HG03378 (cell line): Measurements from ENCODE around the gene MEGF6.

Experiments
- ATAC-seq: cut with Tn5 transposase; IDR thresholded peaks from one replicate; pipeline ENCODE4 v1.9.1; 2021; ENCODE audit warnings: mild to moderate bottlenecking, moderate library complexity; ENCODE audit not compliant: unreplicated experiment

Gene MEGF6

DNA sequence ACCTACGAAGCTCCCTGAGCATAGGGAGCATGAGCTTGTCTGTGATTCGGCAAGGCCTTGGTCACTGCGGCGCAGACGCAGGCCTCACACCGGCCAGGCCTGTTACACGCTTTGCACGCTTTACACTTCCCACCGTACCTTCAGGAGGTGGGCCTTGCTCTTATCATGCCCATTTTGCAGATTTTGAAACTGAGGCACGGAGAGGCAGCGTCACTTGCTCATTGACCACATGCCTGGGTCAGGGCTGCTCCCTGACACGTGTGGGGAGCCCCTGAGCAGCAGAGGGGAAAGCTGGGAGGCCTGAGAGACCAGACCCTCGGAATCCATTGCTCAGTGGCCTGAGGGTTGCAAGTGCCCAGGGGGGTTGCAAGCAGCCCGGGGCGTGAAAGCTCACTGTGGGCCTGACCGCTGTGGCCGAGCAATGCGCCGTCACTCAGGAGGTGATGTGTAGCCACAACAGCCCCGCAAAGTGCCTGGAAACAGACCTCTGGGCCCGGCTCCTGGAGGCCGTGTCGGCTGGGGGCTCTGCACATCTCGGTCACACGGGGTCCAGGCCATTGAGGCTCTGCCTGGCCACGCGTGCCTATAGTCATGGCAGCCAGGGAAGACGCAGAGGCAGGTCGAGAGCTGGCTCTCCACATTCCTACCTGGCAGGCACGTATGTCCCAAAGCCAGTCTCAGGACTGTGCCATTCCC is 149.9 kb downstream of the MEGF6 start:
- ATAC-seq: no peak

DNA sequence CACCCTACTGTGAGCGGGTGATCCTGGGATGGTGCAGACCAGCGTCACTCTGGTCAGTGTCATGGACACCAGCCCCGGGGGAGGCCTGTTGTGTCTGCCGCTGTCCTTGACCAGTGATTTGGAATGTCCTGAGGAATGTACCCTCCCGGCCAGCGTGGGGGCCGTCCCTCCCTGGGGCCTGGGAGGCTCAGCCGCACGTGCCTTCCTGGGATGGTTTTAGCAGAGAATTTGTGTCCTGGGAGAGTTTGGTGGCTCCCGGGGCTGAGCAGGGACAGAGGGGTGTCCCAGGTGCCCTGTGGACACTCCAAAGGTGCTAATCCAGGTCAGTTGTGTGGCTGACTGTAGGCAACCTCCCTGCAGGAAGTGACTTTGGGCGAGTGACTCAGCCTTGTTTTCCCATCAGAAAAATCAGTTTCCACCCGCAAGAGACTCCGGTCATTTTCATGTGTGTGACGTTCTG is 150.6 kb downstream of the MEGF6 start:
- ATAC-seq: no peak

- ATAC-seq: no peak
Observed at GRCh38 chr1:3459940-3460671, 151.2 kb downstream of the MEGF6 start.

DNA sequence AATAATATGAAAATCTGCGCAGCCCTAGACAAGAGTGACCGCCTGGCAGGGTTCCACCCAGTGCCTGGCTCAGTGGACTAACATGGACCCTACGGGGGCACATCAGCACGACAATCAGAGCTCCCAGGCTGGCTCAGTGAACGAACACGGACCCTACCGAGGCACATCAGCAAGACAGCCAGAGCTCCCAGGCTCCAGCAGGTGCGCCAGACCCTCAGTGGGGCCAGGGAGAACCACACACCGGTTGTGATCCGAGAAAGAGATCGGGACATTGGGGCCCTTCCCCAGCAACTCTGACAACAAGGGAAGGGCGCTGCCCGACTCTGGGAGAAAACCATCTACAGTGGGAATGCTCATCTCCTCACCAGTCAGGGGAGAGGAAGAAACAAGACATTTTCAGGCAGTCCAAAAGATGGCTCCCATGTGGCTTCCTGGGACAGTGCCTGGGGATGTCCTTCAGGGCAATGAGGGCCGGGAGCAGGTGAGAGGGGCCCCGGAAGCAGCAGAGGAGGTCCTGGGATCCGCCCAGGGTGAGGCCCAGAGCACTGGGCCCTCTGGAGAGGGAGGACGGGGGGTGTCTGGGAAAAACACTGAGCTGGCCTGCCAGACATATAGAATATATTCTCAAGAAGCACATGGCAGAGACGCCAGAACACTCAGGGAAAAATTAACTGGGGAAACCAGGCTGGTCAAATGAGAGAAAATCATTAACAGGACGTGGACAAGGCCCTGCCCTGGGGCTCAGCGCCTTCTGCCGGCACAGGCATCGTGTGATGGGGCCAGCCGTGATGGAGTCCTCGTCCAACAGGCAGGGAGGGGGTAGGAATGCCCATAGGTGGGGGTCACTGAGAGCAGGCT is 152.0 kb downstream of the MEGF6 start:
- no peak for ATAC-seq

DNA sequence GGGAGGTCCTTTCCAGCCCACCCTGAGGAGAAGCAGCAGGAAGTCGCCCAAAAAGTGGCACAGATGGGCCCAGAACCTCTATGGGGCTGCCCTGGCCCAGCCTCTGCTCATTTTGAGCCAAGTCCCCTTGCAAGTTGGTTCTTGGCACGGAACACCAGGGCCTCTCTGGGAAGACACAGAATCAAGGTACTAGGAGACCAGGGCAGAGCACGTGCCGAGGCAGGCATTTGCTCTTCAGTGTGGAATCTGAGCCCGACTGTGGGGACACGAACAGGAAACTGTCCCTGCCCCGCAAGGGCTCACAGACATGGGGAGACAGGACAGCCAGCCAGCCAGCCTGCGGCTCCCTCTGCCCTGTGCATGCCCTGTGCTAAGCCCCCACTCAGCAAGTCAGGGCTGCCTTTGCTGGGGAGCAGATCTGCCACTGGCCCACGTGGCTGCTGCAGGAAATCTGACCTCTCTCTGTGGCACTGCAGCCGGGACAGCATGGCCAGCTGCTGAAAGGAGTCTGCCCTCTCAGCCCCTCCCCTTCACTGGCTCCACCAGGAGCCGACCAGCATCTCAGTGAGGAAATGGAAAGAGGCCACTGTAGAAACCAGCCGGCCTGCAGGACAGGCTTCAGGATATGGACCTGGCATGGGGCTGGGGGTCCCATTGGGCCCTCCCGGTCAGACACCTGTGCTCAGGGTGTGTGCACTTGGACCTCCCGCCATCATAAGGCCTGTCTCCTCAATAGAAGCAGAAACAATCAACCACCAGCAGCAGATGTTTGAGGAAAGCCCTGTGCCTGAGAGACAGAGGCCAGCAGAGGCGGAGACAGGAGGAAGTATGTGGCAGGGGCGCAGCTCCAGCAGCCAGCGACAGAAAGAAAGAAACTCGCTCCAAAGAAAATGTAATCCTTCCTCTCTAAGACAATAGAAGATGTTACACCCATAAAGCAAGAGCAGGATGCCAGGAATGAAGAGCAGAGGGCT is 153.1 kb downstream of the MEGF6 start:
- no peak for ATAC-seq

GRCh38 chr1:3456964-3457909 is 154.1 kb downstream of the MEGF6 start:
- no peak for ATAC-seq

GRCh38 chr1:3456449-3456963 is 154.8 kb downstream of the MEGF6 start:
- no peak for ATAC-seq

- no peak for ATAC-seq
Observed at GRCh38 chr1:3455670-3456448, 155.4 kb downstream of the MEGF6 start.

GRCh38 chr1:3454811-3455618 is 156.3 kb downstream of the MEGF6 start:
- no peak for ATAC-seq

GRCh38 chr1:3453891-3454810 is 157.2 kb downstream of the MEGF6 start, which contains the start of gene ARHGEF16:
Gene ARHGEF16, plus strand, starts transcription at chr1:3454665. Its CDS starts 8,420 bp downstream, at chr1:3463085.
- ATAC-seq: no peak

DNA sequence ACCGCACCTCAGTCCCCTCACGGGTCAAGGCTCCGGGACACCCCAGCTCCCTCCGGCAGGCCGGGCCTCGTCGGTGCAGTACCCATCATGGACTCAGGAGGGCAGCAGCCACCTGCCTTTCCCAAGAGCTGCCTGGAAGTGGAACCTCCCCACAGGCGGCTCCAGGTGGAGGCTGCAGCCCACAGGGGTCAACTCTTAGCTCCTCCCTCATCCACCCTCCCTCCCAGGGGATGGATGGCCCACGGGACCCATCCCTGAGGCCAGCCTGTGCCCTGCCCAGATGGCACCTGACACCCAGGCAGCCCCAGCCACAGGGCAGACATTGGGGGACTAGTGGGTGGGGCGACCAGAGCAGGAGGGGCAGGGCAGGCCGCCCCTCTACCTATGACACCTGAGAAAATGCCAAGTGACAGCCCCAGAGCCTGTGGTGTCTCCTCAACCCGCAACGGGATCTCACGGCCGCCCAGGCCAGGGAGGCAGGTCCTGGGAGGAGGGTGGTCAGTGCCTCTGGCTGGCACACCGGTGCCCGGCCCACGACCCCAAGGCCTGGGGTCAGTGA is 158.0 kb downstream of the MEGF6 start:
- ATAC-seq: no peak

GRCh38 chr1:3452866-3453175 is 158.5 kb downstream of the MEGF6 start:
- no peak for ATAC-seq

DNA sequence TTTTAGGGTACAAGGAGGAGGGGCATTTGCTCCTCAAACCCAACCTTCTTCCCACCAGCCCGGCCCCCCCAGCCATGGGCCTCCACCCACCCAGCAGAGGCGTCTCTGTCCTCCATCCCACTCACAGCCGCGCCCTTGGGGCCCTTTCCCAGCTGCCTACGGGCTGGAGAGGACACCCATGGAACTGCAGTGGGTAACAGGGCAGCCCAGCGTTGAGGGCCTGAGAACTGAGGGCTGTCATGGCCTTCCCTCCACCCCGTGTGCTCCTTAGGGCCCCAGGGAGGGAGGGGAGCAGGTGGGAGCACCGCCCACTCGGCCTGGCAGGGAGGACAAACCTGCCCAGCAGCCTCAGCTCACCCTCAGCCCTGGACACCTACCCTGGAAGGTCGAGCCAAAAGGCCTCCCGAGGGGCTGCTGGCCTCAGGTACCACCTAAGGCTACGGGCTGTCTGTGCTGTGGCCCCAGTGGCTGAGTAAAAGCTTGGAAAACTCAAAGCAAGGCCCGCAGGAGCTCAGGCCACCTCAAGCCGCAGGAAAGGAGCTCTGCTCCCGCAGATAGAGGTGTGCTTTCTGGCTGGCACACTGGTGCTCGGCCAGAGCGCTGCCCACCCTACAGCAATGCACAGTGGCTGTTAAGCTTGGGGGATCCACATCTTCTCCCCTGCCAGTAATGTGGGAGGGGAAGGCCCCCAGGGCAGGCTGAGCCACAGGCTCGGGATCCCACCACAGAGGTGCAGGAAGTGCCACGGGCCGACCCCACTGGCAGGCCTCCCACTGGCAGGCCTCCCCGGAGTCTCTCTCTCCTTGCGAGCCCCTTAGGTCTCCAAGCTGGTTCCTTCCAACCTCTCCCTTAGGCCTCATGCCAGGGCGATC is 159.1 kb downstream of the MEGF6 start:
- no peak for ATAC-seq

DNA sequence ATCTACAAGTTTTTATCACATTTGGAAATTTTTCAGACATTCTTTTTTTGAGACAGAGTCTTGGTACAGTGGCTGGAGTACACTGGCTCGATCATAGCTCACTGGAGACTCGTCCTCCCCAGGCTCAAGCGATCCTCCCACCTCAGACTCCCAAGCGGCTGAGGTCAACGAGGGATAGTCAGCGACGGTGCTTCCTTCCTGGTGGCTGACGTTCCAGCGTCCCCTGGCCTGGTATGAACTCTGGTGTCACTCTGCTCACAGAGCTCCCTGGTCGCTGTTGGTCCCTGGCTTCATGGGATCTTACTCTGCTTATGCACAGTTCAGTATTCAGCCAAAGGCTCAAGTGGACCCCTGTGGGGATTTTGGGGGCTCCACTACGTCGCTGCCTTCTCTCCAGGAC is 160.3 kb downstream of the MEGF6 start:
- ATAC-seq: no peak

DNA sequence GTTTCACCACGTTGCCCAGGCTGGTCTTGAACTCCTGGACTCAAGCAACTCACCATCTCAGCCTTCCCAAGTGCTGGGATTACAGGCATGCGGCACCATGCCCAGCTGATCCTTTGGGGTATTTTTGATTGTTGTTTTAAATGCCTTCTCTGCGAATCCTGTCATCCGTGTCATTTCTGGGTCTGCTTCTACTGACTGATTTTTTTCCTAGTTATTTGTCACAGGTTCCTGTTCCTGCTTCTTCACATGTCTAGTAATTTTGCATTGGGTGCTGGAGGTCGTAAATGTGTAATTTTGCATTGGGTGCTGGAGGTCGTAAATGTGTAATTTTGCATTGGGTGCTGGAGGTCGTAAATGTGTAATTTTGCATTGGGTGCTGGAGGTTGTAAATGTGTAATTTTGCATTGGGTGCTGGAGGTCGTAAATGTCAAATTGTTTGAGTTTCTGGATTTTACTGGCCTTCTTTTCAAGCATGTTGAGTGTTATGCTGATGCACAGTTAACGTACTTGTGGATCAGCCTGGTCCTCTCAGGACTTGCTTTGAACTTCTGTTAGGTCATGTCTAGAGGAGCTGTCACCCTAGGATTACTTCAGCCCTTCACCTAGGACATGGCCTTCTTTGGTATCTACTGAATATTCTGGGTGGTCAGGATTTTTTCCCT is 161.0 kb downstream of the MEGF6 start:
- ATAC-seq: no peak
